Hematopoietic multipotent progenitor cell treated with erythropoietin and hydrocortisone succinate and interleukin-3 and kit ligand, for 15 days (in vitro differentiated cells): ENCODE measurements around the gene TBC1D10A.

Source experiments
- DNase-seq: peaks from one replicate; pipeline ENCODE4 v3.0.0-alpha.2; 2015; ENCODE audit warnings: low spot score

Gene TBC1D10A

DNA sequence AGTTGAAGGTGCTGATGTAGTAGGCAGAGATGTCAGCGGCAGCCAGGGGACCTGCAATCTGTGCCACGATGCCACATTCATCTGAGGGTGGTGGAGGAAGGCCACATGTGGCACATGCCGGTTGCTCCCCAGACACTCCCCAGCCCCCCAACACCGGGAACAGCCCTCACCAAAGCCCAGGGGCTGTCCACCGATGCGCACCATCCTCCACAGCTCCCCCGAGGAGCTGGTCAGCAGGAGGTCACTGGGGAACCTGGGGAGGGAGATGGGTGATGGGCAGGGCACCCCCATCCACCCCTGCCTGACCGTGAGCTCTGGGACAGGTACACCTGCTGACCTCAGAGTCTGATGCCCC is 40.9 kb downstream of the TBC1D10A start:
- DNase-seq, result no peak

DNA sequence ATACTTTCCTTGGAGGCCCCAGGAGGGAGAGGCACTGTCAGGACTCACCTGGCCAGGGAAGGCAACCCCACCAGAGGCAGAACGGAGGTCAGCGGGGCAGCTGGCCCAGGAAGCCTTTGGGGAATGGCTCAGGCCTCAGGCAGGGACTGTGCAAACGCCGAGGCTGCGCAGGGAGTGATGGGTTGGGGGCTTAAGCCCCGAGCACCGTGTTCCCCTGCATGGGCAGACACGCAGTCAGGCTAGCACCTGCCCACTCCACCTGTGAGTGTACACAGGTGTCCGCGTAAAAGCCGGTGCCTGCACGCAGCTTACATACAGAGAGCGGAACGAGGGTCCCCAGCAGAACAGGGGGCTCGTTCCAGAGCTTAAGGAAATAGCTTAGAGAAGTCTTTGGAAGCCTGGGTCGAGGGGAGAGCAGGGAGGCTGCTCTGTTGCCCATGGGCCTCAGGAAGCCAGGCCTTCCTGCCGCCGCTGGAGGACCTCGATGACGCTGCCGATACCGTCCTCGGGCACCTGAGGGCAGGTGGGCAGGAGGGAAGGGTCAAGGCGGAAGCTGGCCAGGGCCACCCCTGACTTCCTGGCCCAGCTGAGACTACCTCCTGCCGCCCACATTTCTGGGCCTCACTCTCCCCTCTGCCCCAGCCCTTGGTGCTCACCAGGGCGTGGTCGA is 41.4 kb downstream of the TBC1D10A start:
- DNase-seq, result no peak

DNA sequence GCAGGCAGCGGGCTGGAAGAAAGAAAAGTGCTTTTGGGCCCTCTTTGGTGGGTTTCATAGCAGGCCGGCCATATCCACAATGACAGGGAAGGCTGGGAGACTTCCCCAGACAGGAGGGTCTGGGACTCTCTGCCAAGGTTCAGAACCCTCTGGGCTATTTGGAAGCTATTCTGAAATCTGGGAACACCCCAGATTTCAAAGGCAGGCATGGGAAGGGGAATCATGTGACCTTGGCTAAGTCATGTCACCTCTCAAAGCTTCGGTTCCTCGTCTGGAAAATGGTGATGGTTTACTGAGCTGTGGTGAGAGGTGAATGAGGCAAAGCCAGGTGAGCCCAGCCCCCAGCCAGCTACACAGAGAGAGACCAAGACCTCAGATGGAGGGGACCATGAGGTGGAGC is 42.1 kb downstream of the TBC1D10A start:
- no peak for DNase-seq

GRCh38 chr22:30284172-30284571 is 42.6 kb downstream of the TBC1D10A start:
- DNase-seq, result peak; percentile 88

GRCh38 chr22:30283342-30283741 is 43.4 kb downstream of the TBC1D10A start:
- DNase-seq, result peak; percentile 41

DNA sequence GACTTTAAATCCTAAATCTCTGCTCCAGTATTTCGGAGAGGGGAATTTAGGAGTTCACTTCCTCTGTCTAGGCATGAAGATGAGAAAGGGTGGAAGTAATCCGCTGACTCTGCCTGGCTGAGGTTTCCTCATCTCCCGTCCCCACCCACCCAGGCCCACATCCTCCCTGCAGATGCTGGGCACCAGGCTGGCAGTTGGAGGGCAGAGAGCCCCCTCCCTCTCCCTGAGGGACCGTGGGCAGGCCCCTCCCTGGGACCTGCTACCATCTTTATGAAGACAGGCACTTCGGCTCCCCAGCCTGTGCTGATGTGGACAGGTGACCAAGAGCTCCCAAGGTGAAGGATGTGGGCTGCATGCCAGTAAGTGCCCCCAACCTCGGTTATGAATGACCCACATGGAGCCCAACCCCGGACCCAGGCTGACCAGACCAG is 44.1 kb downstream of the TBC1D10A start:
- no peak for DNase-seq

DNA sequence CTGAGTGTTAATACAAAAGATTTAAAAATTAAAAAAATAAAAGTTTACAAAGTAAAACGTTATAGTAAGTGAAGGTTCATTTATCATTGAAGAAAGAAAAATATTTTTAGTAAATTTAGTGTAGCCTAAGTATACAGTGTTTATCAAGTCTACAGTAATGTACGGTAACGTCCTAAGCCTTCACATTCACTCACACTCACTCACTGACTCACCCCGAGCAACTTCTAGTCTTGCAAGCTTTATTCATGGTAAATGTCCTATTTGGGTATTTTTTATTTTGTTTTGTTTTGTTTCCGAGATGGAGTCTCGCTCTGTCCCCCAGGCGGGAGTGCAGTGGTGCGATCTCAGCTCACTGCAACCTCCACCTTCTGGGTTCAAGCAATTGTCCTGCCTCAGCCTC is 46.2 kb downstream of the TBC1D10A start:
- DNase-seq, result no peak

- DNase-seq, result no peak
Observed at GRCh38 chr22:30279932-30280331, 46.8 kb downstream of the TBC1D10A start.

- DNase-seq, result no peak
Observed at GRCh38 chr22:30279046-30279788, 47.5 kb downstream of the TBC1D10A start.

- no peak for DNase-seq
Observed at GRCh38 chr22:30277547-30278344, 49.0 kb downstream of the TBC1D10A start.

DNA sequence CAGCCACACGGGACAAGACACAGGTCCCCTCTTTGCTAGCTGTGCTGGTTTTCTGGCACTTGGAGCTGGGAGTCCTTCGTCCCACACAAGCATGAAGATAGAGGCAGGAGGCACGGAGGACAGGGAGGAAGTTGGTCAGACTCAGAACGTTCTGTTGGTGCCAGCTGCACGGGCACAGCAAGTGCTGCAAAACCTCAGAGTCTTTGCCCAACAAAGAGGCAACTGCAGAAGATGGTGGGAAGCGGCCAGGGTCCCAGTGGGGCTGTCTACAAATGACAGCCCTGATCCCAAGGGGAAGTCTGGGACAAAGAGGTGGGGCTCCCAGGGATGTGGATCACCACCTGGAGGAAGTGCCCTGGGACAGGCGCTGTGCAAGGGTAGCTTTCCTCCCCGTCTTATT is 50.7 kb downstream of the TBC1D10A start:
- no peak for DNase-seq

GRCh38 chr22:30275625-30276024 is 51.1 kb downstream of the TBC1D10A start:
- no peak for DNase-seq

- DNase-seq, result no peak
Observed at GRCh38 chr22:30274437-30274812, 52.3 kb downstream of the TBC1D10A start.

- DNase-seq, result no peak
Observed at GRCh38 chr22:30273711-30274436, 52.9 kb downstream of the TBC1D10A start.

DNA sequence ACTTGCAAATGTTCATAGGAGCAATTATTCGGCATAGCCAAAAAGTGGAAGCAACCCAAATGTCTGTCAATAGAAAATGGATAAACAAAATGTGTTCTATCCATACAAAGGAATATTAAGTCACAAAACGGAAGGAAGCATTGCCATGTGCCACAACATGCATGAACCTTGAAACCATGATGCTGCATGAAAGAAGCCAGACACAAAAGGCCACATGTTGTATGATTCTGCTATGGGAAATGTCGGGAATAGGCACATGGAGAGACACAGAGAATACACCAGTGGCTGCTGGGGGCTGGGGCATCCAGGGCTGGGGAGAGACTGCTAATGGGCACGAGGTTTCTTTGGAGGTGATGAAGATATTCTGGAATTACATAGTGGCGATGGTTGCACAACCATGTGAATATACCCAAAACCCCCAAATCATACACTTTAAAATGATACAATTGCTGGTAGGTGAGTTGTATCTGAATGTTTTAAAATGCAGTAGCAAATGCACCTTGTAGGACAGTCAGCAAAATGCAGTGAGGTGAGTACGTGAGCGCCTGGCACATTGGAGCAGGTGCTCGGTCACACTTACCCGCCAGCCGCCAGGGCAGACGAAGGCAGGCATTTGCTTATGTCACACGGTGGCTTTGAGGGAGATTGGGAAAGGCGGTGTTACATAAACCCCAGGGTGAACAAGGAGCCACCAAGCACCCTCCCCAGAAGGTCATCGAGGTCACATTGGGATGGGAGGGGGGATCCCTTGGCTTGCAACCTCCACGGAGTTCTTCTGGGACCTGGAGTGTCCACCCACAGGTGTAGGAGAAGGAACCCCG is 53.8 kb downstream of the TBC1D10A start:
- no peak for DNase-seq

GRCh38 chr22:30270832-30271231 is 55.9 kb downstream of the TBC1D10A start:
- DNase-seq, result no peak

- no peak for DNase-seq
Observed at GRCh38 chr22:30268331-30268730, 58.4 kb downstream of the TBC1D10A start.

- peak; percentile 53 for DNase-seq
Observed at GRCh38 chr22:30267382-30268302, 59.1 kb downstream of the TBC1D10A start.

DNA sequence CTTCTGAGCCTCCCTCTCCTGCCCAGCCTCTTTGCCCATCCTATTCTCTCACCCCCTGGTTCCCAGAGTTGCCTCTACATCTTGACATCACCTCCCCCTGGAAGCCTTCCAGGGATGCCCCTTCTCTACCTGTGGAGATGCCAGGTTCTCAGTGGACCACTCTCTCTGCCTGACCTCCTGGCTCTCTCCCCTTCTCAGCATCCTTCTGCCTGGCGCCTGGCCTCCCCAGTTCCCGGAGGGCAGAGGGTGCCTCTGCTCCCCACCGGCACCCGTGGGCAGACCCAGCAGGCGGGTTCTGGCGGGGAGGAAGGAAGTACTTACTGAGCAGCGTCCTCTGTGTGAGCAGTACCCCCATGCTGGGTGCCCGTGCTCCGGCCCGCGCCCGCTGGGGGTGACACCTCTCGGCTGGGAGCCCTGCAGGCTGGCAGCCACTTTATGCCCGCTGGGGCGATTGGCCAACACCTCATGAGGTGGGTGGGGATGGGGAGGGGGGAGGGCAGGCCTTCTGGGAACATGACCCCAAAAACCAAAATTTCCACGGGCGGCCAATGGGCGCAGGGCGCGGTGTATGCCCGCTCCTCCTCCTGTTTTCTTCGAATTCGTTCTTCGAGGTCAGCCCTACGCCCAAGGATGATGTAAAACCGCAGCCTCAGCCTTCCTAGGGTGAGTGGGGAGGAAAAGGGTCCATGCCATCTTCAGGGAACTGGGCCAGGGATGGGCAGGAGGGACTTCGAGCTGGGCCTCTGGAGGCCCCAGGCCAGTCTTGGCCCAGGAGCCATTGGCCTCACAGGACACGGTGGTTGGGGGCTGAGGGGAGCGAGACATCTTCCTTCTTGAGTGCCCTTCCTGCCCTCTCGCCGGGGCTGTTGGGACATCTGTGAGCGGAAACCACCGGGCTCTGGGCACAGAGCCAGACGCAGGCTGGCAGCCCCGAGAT is 60.0 kb downstream of the TBC1D10A start, which contains the start of gene OSM:
OSM (minus strand) TSS at position 407 of the 937 bp plus-strand sequence; CDS start at position 355, 52 bp downstream.
- DNase-seq, result peak; percentile 81
